Glutamatergic neuron (in vitro differentiated cells): ENCODE results near the gene EFNA5. TPM values are rescaled to one million over a fixed set of nuclear protein-coding genes. Genes with fewer than 3 reads are reported as not detected.

Source experiments
- DNase-seq: peaks from one replicate; pipeline ENCODE4 v3.0.0; 2022
- H3K27ac Mint-ChIP-seq: one replicate; pipeline ENCODE4 v1.8.0; 2020; ENCODE audit warnings: mild to moderate bottlenecking, mixed read lengths, inconsistent platforms; ENCODE audit not compliant: unreplicated experiment
- H3K27me3 Mint-ChIP-seq: one replicate; pipeline ENCODE4 v1.8.0; 2020; ENCODE audit warnings: mild to moderate bottlenecking, moderate library complexity, mixed read lengths, inconsistent platforms; ENCODE audit not compliant: unreplicated experiment
- H3K36me3 Mint-ChIP-seq: one replicate; pipeline ENCODE4 v1.8.0; 2020; ENCODE audit warnings: mild to moderate bottlenecking, mixed read lengths, inconsistent platforms; ENCODE audit not compliant: unreplicated experiment
- H3K4me1 Mint-ChIP-seq: one replicate; pipeline ENCODE4 v1.8.0; 2020; ENCODE audit warnings: mild to moderate bottlenecking, low read depth, mixed read lengths, inconsistent platforms; ENCODE audit not compliant: unreplicated experiment
- H3K4me3 Mint-ChIP-seq: one replicate; pipeline ENCODE4 v1.8.0; 2020; ENCODE audit warnings: mild to moderate bottlenecking, mixed read lengths, inconsistent platforms; ENCODE audit not compliant: unreplicated experiment
- H3K9me3 Mint-ChIP-seq: one replicate; pipeline ENCODE4 v1.8.0; 2020; ENCODE audit warnings: mild to moderate bottlenecking, moderate library complexity, mixed read lengths, inconsistent platforms; ENCODE audit not compliant: unreplicated experiment
- CTCF ChIP-seq: fragments of 200-600 bp; sonication (generic); IDR thresholded peaks from one replicate; pipeline ENCODE4 v1.5.0; 2021; ENCODE audit not compliant: partially characterized antibody, unreplicated experiment
- total RNA-seq: library from RNA; stranded (reverse); fragmentation: NEBNext Ultra II Directional; extraction: Animal tissue kit (Norgen Biotek cat#: 25700); gene quantifications from one replicate; pipeline ENCODE4 v1.2.1, GENCODE V29; 2021; ENCODE audit not compliant: unreplicated experiment

EFNA5 gene
- total RNA-seq, 1 donor from 2014 or later: 158 TPM

DNA sequence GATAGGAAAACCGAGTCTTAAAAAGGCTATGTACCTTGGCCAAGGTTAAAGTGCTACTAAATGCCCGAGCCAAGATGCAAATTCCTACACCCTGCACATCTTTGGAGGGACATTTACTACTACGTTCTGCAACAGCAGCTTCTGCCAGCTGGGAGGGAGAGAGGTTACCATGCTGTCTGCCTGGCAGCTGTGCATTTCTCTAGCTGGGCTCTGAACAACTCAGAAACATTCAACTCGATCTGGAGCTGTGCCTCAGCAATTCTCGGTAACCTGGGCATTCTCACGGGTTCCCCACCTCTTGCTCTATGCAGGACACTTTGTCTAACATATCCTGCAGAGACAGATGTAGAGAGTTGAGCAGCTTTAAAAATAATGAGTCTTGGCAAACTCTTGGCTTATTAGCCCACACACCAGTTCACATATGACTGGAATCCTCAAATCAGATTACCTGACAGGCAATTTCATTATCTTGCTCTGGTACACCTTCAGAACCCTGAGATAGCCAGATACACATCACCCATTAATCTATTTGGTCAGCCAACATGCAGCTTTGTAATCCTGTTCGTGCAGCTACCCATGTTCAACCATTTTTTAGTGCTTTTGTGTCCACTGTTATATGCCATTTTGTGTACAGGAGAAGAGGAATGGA, 115.8 kb downstream of the EFNA5 start:
- Mint-ChIP-seq H3K9me3 (peaks cover 6% of the 10 kb centered on the region), H3K36me3 (no peaks in the 10 kb centered on the region), H3K27ac (peak overlapping the region; percentile 8), H3K27me3 (no peaks in the 10 kb centered on the region), H3K4me3 (no peak overlapping the region), H3K4me1 (peaks cover 56% of the 10 kb centered on the region)
- no peak for TF ChIP-seq CTCF
- no peak for DNase-seq

- H3K4me1 Mint-ChIP-seq: peaks cover 50% of the 10 kb centered on the region
- H3K9me3 Mint-ChIP-seq: peaks cover 6% of the 10 kb centered on the region
- H3K27ac Mint-ChIP-seq: peak overlapping the region; percentile 10
- peak; percentile 73 for DNase-seq
- peak overlapping the region; percentile 8 for H3K4me3 Mint-ChIP-seq
- no peaks in the 10 kb centered on the region for H3K27me3 Mint-ChIP-seq
- TF ChIP-seq CTCF: no peak
- H3K36me3 Mint-ChIP-seq: no peaks in the 10 kb centered on the region
These were observed 117.6 kb downstream of the EFNA5 start for GRCh38 chr5:107553117-107553555.

GRCh38 chr5:107551088-107551487, 119.6 kb downstream of the EFNA5 start:
- H3K4me1 Mint-ChIP-seq: peaks cover 46% of the 10 kb centered on the region
- no peak overlapping the region for H3K4me3 Mint-ChIP-seq
- no peak overlapping the region for H3K27ac Mint-ChIP-seq
- no peaks in the 10 kb centered on the region for H3K27me3 Mint-ChIP-seq
- H3K36me3 Mint-ChIP-seq: no peaks in the 10 kb centered on the region
- H3K9me3 Mint-ChIP-seq: peaks cover 4% of the 10 kb centered on the region
- no peak for DNase-seq
- no peak for TF ChIP-seq CTCF

- Mint-ChIP-seq H3K27me3 (no peaks in the 10 kb centered on the region), H3K4me1 (peaks cover 45% of the 10 kb centered on the region), H3K9me3 (peaks cover 4% of the 10 kb centered on the region), H3K27ac (no peak overlapping the region), H3K36me3 (no peaks in the 10 kb centered on the region), H3K4me3 (no peak overlapping the region)
- no peak for DNase-seq
- TF ChIP-seq CTCF: no peak
These were observed 121.2 kb downstream of the EFNA5 start for GRCh38 chr5:107549567-107549966.

DNA sequence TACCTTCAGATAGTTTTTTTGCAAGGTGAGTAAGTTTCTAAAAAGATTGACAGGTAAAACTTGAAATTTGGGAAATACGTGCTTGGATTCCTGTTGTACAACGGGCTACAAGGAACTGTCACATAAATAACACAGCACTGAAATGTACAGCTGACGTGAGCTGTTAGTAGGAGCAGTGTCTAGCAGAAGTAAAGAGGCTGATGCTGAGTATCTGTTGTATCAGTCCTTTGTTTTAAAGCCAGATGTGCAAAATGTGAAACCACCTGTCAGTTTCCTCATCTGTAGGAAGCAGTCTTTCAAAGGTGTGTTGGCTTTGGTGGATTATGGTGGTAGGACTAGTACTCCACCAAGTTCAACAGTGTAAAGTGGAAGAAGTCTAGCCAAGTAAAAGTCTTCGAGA, 122.3 kb downstream of the EFNA5 start:
- no peak for TF ChIP-seq CTCF
- no peak for DNase-seq
- H3K9me3 Mint-ChIP-seq: peaks cover 2% of the 10 kb centered on the region
- H3K4me1 Mint-ChIP-seq: peaks cover 38% of the 10 kb centered on the region
- no peaks in the 10 kb centered on the region for H3K36me3 Mint-ChIP-seq
- no peak overlapping the region for H3K27ac Mint-ChIP-seq
- no peaks in the 10 kb centered on the region for H3K27me3 Mint-ChIP-seq
- H3K4me3 Mint-ChIP-seq: no peak overlapping the region
